IMR-90 (cell line): ENCODE data around the gene TP63. TPM values are rescaled to one million over a fixed set of nuclear protein-coding genes. Genes with fewer than 3 reads are reported as not detected.

Experiments used
- ATAC-seq: fragments of 200-7000 bp; cut with Tn5 transposase; 2 replicates; pipeline ENCODE4 v1.9.1; 2020; ENCODE audit warnings: low read depth, mild to moderate bottlenecking, moderate library complexity
- BruUV-seq: library from RNA; stranded (reverse); fragments of 400-500 nt; replicated peaks from 2 replicates; lab custom pipeline; 2021; lab: Mats Ljungman, UMichigan
- CTCF ChIA-PET: fragments of 300-600 bp; formaldehyde crosslinking; extraction: SDS; loops from one replicate; lab custom pipeline; 2021; ENCODE audit warnings: antibody characterized with exemption; lab: Yijun Ruan, JAX
- POLR2A ChIA-PET: fragments of 300-600 bp; sonication (Branson Sonifier 250); formaldehyde crosslinking; loops from one replicate; lab custom pipeline; 2022; ENCODE audit warnings: antibody characterized with exemption; ENCODE audit not compliant: unreplicated experiment; lab: Charles Lee
- DNase-seq: peaks from one replicate; pipeline ENCODE4 v3.0.0; 2013
- H2AFZ ChIP-seq: replicated peaks from 2 replicates; pipeline ENCODE3; 2013; ENCODE audit warnings: low read length, mild to moderate bottlenecking; ENCODE audit not compliant: poor library complexity
- H2AK5ac ChIP-seq: 2 replicates; pipeline ENCODE4 v1.6.1; 2013; ENCODE audit warnings: low read depth, low read length, inconsistent platforms
- H2AK9ac ChIP-seq: replicated peaks from 2 replicates; pipeline ENCODE3; 2013; ENCODE audit warnings: mild to moderate bottlenecking, low read depth, low read length, moderate library complexity; ENCODE audit not compliant: poor library complexity
- H2BK120ac ChIP-seq: 2 replicates; pipeline ENCODE4 v1.6.1; 2013; ENCODE audit warnings: low read depth, low read length, inconsistent platforms
- H2BK15ac ChIP-seq: 3 replicates; pipeline ENCODE4 v1.6.1; 2013; ENCODE audit warnings: low read depth, low read length, inconsistent platforms
- H2BK20ac ChIP-seq: 2 replicates; pipeline ENCODE4 v1.6.1; 2013; ENCODE audit warnings: low read depth, mild to moderate bottlenecking, inconsistent platforms, low read length, moderate library complexity
- H2BK5ac ChIP-seq: 2 replicates; pipeline ENCODE4 v1.6.1; 2013; ENCODE audit warnings: mild to moderate bottlenecking, low read depth, low read length, inconsistent platforms; ENCODE audit not compliant: poor library complexity, severe bottlenecking
- H3K14ac ChIP-seq: replicated peaks from 2 replicates; pipeline ENCODE4 v1.6.1; 2013; ENCODE audit warnings: low read depth, low read length, inconsistent platforms
- H3K18ac ChIP-seq: 2 replicates; pipeline ENCODE4 v1.6.1; 2013; ENCODE audit warnings: low read depth, low read length, control low read depth
- H3K23ac ChIP-seq: 2 replicates; pipeline ENCODE4 v1.6.1; 2013; ENCODE audit warnings: low read depth, low read length, inconsistent platforms
- H3K27ac ChIP-seq: 2 replicates; pipeline ENCODE4 v1.5.1; 2013; ENCODE audit warnings: mild to moderate bottlenecking, control low read depth, low read length; ENCODE audit not compliant: insufficient read depth
- H3K27me3 ChIP-seq: 2 replicates; pipeline ENCODE4 v1.6.1; 2013; ENCODE audit warnings: low read length; ENCODE audit not compliant: control insufficient read depth, insufficient read depth
- H3K36me3 ChIP-seq: 2 replicates; pipeline ENCODE4 v1.6.1; 2013; ENCODE audit warnings: low read length, mixed read lengths; ENCODE audit not compliant: control insufficient read depth, insufficient read depth
- H3K4ac ChIP-seq: 2 replicates; pipeline ENCODE4 v1.6.1; 2013; ENCODE audit warnings: low read depth, low read length, inconsistent platforms
- H3K4me1 ChIP-seq: 2 replicates; pipeline ENCODE4 v1.6.1; 2013; ENCODE audit warnings: low read length, mixed read lengths; ENCODE audit not compliant: control insufficient read depth, insufficient read depth
- H3K4me2 ChIP-seq: 2 replicates; pipeline ENCODE4 v1.6.1; 2013; ENCODE audit warnings: low read depth, mild to moderate bottlenecking, control low read depth, low read length, moderate library complexity
- H3K4me3 ChIP-seq: 2 replicates; pipeline ENCODE4 v1.5.1; 2013; ENCODE audit warnings: low read depth, mild to moderate bottlenecking, control low read depth, low read length, moderate library complexity; ENCODE audit not compliant: insufficient read depth
- H3K56ac ChIP-seq: 2 replicates; pipeline ENCODE4 v1.6.1; 2013; ENCODE audit warnings: low read length, inconsistent platforms; ENCODE audit not compliant: insufficient read depth; ENCODE audit errors: extremely low read depth
- H3K79me1 ChIP-seq, 2 experiments: 2 replicates each; pipeline ENCODE4 v1.6.1; 2013; ENCODE audit warnings: low read length in 2 of 2, inconsistent platforms in 1 of 2, low read depth in 1 of 2
- H3K9ac ChIP-seq: 2 replicates; pipeline ENCODE4 v1.6.1; 2013; ENCODE audit warnings: low read depth, low read length, control low read depth
- H3K9me1 ChIP-seq: 2 replicates; pipeline ENCODE4 v1.6.1; 2013; ENCODE audit warnings: low read length, inconsistent platforms; ENCODE audit not compliant: insufficient read depth
- H3K9me3 ChIP-seq: 2 replicates; pipeline ENCODE4 v1.6.1; 2013; ENCODE audit warnings: low read length; ENCODE audit not compliant: control insufficient read depth, insufficient read depth
- H4K20me1 ChIP-seq: 2 replicates; pipeline ENCODE4 v1.6.1; 2013; ENCODE audit warnings: low read length, inconsistent platforms; ENCODE audit not compliant: insufficient read depth
- H4K5ac ChIP-seq: 2 replicates; pipeline ENCODE4 v1.6.1; 2013; ENCODE audit warnings: mild to moderate bottlenecking, low read depth, low read length, control low read depth
- H4K8ac ChIP-seq, 2 experiments: 2 replicates each; pipeline ENCODE4 v1.6.1; 2013; ENCODE audit warnings: low read depth in 2 of 2, low read length in 2 of 2, control low read depth in 1 of 2, inconsistent platforms in 1 of 2
- H4K91ac ChIP-seq: 2 replicates; pipeline ENCODE4 v1.6.1; 2013; ENCODE audit warnings: low read depth, low read length, inconsistent platforms; ENCODE audit not compliant: insufficient read depth
- BHLHE40 ChIP-seq: fragments of 150-350 bp; IDR thresholded peaks from 2 replicates; pipeline ENCODE4 v1.6.1; 2016; ENCODE audit warnings: mild to moderate bottlenecking, low read depth, low read length
- CEBPB ChIP-seq: IDR thresholded peaks from 2 replicates; pipeline ENCODE4 v1.6.1; 2012; ENCODE audit warnings: low read depth, low read length, improper control_type of control experiment
- CHD1 ChIP-seq: IDR thresholded peaks from 2 replicates; pipeline ENCODE4 v1.6.1; 2012; ENCODE audit warnings: low read depth, low read length, improper control_type of control experiment
- CTCF ChIP-seq: conservative IDR thresholded peaks from 2 replicates; pipeline ENCODE4 v1.5.1; 2012; ENCODE audit warnings: mild to moderate bottlenecking, low read depth, low read length, improper control_type of control experiment
- ELK1 ChIP-seq: fragments of 150-350 bp; IDR thresholded peaks from 2 replicates; pipeline ENCODE4 v1.6.1; 2016; ENCODE audit warnings: low read depth, mild to moderate bottlenecking, low read length, moderate library complexity, borderline replicate concordance
- FOS ChIP-seq: fragments of 150-350 bp; IDR thresholded peaks from 2 replicates; pipeline ENCODE4 v1.6.1; 2016; ENCODE audit warnings: low read depth, low read length
- MAZ ChIP-seq: IDR thresholded peaks from 2 replicates; pipeline ENCODE4 v1.6.1; 2012; ENCODE audit warnings: low read depth, mild to moderate bottlenecking, low read length, improper control_type of control experiment, moderate library complexity, borderline replicate concordance
- MXI1 ChIP-seq: IDR thresholded peaks from 2 replicates; pipeline ENCODE4 v1.6.1; 2012; ENCODE audit warnings: low read depth, mild to moderate bottlenecking, low read length, moderate library complexity, borderline replicate concordance
- NFE2L2 ChIP-seq: fragments of 150-350 bp; IDR thresholded peaks from 2 replicates; pipeline ENCODE4 v1.6.1; 2016; ENCODE audit warnings: low read depth, mild to moderate bottlenecking, low read length
- POLR2A ChIP-seq: IDR thresholded peaks from 2 replicates; pipeline ENCODE4 v1.6.1; 2012; ENCODE audit warnings: mild to moderate bottlenecking, low read depth, low read length
- RAD21 ChIP-seq: IDR thresholded peaks from 2 replicates; pipeline ENCODE4 v1.6.1; 2012; ENCODE audit warnings: low read length, improper control_type of control experiment
- RFX5 ChIP-seq: IDR thresholded peaks from 2 replicates; pipeline ENCODE4 v1.8.0; 2012; ENCODE audit warnings: low read depth, mild to moderate bottlenecking, low read length, moderate library complexity
- USF2 ChIP-seq: fragments of 150-350 bp; IDR thresholded peaks from 2 replicates; pipeline ENCODE4 v1.6.1; 2017; ENCODE audit warnings: mild to moderate bottlenecking, antibody characterized with exemption, low read length, low read depth
- WGBS, 2 experiments: methylation state at CpG; one replicate each; pipeline versions ENCODE4 v1.1.5 to v1.1.7; 2013; ENCODE audit warnings: missing lambda C conversion rate in 2 of 2; ENCODE audit not compliant: insufficient read length in 1 of 2; ENCODE audit errors: extremely low coverage in 2 of 2; 5-methylcytosine and 5-hydroxymethylcytosine counted together
- dilution Hi-C: fragments of 300-500 bp; cut with HindIII; formaldehyde crosslinking; loops from one replicate; pipeline ENCODE4 v1.14.3; 2018; ENCODE audit warnings: low sequenced_read_pairs; ENCODE audit not compliant: unreplicated experiment
- in situ Hi-C: fragments of 300-500 bp; cut with MboI; formaldehyde crosslinking; loops from 3 replicates; pipeline ENCODE4 v1.14.3; 2019; ENCODE audit warnings: low sequenced_read_pairs, inconsistent platforms, mixed read lengths
- intact Hi-C: fragments of 100-400 bp; cut with micrococcal nuclease; formaldehyde crosslinking; loops from 2 replicates; pipeline ENCODE4 v1.10.0; 2022
- polyA plus RNA-seq, 3 experiments: library from polyadenylated mRNA; depleted of rRNA; stranded (reverse); fragments of >200 nt; gene quantifications; 2 replicates each; pipeline ENCODE4 v1.2.3, GENCODE V29; 2012; ENCODE audit warnings: low replicate concordance in 1 of 3
- total RNA-seq: library from RNA; depleted of rRNA; stranded (reverse); fragments of >200 nt; gene quantifications from 2 replicates; pipeline ENCODE4 v1.2.3, GENCODE V29; 2012

The TP63 gene
- total and polyA plus RNA-seq, 2 of the 4 experiments (the other 2 are of a cell fraction): not detected

- ChIA-PET POLR2A (no interaction called here), CTCF (no interaction called here)
- no peak overlapping the region for H3K9ac ChIP-seq
- H4K20me1 ChIP-seq: no peaks in the 10 kb centered on the region
- no peaks in the 10 kb centered on the region for H3K79me1 ChIP-seq
- no CpG with 5 or more reads among the region's 1 CpG for WGBS, 2 experiments
- in situ Hi-C loops: no loop called here
- no peak overlapping the region for H2AFZ ChIP-seq
- H3K9me1 ChIP-seq: no peaks in the 10 kb centered on the region
- no peak overlapping the region for H2BK120ac ChIP-seq
- H3K23ac ChIP-seq: no peak overlapping the region
- no peaks in the 10 kb centered on the region for H3K36me3 ChIP-seq
- no peak overlapping the region for H3K4me3 ChIP-seq
- H3K9me3 ChIP-seq: no peaks in the 10 kb centered on the region
- no peak overlapping the region for H3K14ac ChIP-seq
- H3K27ac ChIP-seq: no peak overlapping the region
- no peak overlapping the region for H3K4me2 ChIP-seq
- DNase-seq: no peak
- TF ChIP-seq POLR2A (no peak), RAD21 (no peak), CTCF (no peak), BHLHE40 (no peak), ELK1 (no peak), NFE2L2 (no peak), FOS (no peak), MAZ (no peak), RFX5 (no peak), CEBPB (no peak), MXI1 (no peak), USF2 (no peak), CHD1 (no peak)
- dilution Hi-C loops: no loop called here
- ATAC-seq: no peak
- no TSS peak for BruUV-seq
- no peak overlapping the region for H4K5ac ChIP-seq
- no peak overlapping the region for H2AK5ac ChIP-seq
- H3K18ac ChIP-seq: no peak overlapping the region
- no peak overlapping the region for H3K56ac ChIP-seq
- H2BK5ac ChIP-seq: no peak overlapping the region
- no peak overlapping the region for H2BK15ac ChIP-seq
- H2BK20ac ChIP-seq: no peak overlapping the region
- intact Hi-C loops: no loop called here
- H3K27me3 ChIP-seq: no peaks in the 10 kb centered on the region
- no peak overlapping the region for H3K4ac ChIP-seq
- H4K91ac ChIP-seq: no peak overlapping the region
- no peak overlapping the region for H2AK9ac ChIP-seq
- H3K4me1 ChIP-seq: peaks cover 1% of the 10 kb centered on the region; the same call in 1 of the 2 replicates
- H4K8ac ChIP-seq: no peak overlapping the region
These were observed 96.0 kb downstream of the TP63 start for GRCh38 chr3:189727158-189727557.
